Activated CD4-positive, alpha-beta T cell treated with anti-CD3 and anti-CD28 coated beads, Interleukin-2, amount 10 ng/mL, durations not matched to agents 24 days and 14 days (primary cell): Measurements from ENCODE around the gene FAM236D. TPM values are rescaled to one million over a fixed set of nuclear protein-coding genes. Genes with fewer than 3 reads are reported as not detected.

Experiments used
- total RNA-seq: library from RNA; stranded (reverse); gene quantifications from 2 replicates; pipeline ENCODE4 v1.2.3, GENCODE V29; 2022

Gene FAM236D
- total RNA-seq, 1 donor from 2014 or later, result not detected

Other genes with a start within 250 kb of the FAM236D start
- 29.2 and 29.9 TPM in 2 replicates for gene HDAC8, start 235.4 kb downstream of the FAM236D start, total RNA-seq
- gene PHKA1, start 93.9 kb downstream of the FAM236D start, total RNA-seq, result 9.2 and 9.9 TPM in 2 replicates
- gene DMRTC1B, start 31.3 kb downstream of the FAM236D start, total RNA-seq, result not detected in 2 replicates
- not detected in 2 replicates for gene FAM236B, start 25.6 kb downstream of the FAM236D start, total RNA-seq
- not detected in 2 replicates for gene FAM236C, start 104.4 kb upstream of the FAM236D start, total RNA-seq
- gene FAM236A, start 130.0 kb upstream of the FAM236D start, total RNA-seq, result not detected in 2 replicates
- gene DMRTC1, start 135.6 kb upstream of the FAM236D start, total RNA-seq, result not detected in 2 replicates
- gene PABPC1L2B, start 194.7 kb upstream of the FAM236D start, total RNA-seq, result not detected in 2 replicates